ENCODE measurements around the gene SNCA.

Gene SNCA

GRCh38 chr4:89753601-89754066 lies 83.3 kb downstream of the SNCA start (continued):
- TF ChIP-seq ZNF148 (tag by site-specific recombination; IDR thresholded peaks at IDR 0.05; ENCODE audit: borderline replicate concordance) (no peak), KLF9 (tag by site-specific recombination; IDR thresholded peaks at IDR 0.05; ENCODE audit: low read depth) (no peak), ZSCAN18 (tag by site-specific recombination; IDR thresholded peaks at IDR 0.05) (no peak), KLF8 (tag by site-specific recombination; IDR thresholded peaks at IDR 0.05) (peak; percentile 81), KLF10 (tag by site-specific recombination; IDR thresholded peaks at IDR 0.05) (peak; percentile 65), ZNF501 (tag by site-specific recombination; IDR thresholded peaks at IDR 0.05) (peak; percentile 76; the same call in 1 of the 2 replicates), ZNF366 (tag by site-specific recombination; conservative IDR thresholded peaks at IDR 0.05) (peak; percentile 93), ZNF184 (tag by site-specific recombination; IDR thresholded peaks at IDR 0.05) (no peak), SP7 (tag by site-specific recombination; IDR thresholded peaks at IDR 0.05) (peak; percentile 92), ZNF416 (tag by site-specific recombination; IDR thresholded peaks at IDR 0.05) (no peak), GLIS1 (tag by site-specific recombination; IDR thresholded peaks at IDR 0.05) (no peak), KLF16 (tag by site-specific recombination; IDR thresholded peaks at IDR 0.05) (no peak), YY2 (tag by site-specific recombination; IDR thresholded peaks at IDR 0.05) (no peak), ZNF404 (tag by site-specific recombination; IDR thresholded peaks at IDR 0.05) (no peak), ZNF707 (tag by site-specific recombination; IDR thresholded peaks at IDR 0.05) (no peak), ZXDB (tag by site-specific recombination; IDR thresholded peaks at IDR 0.05) (0 out of 2 replicates have a peak, but pooled peaks have one; percentile 43), ZNF10 (tag by site-specific recombination; IDR thresholded peaks at IDR 0.05) (peak; percentile 44; the same call in 1 of the 2 replicates), PRDM6 (tag by site-specific recombination; IDR thresholded peaks at IDR 0.05) (peak; percentile 91), ZNF785 (tag by site-specific recombination; IDR thresholded peaks at IDR 0.05) (no peak), ZNF24 (tag by site-specific recombination; IDR thresholded peaks at IDR 0.05) (0 out of 2 replicates have a peak, but pooled peaks have one; percentile 75), ZNF654 (tag by site-specific recombination; IDR thresholded peaks at IDR 0.05; ENCODE audit: low read depth) (0 out of 2 replicates have a peak, but pooled peaks have one; percentile 4), ZNF660 (tag by site-specific recombination; IDR thresholded peaks at IDR 0.05) (0 out of 2 replicates have a peak, but pooled peaks have one; percentile 49), ZSCAN4 (tag by site-specific recombination; IDR thresholded peaks at IDR 0.05) (peak; percentile 20; the same call in 1 of the 2 replicates), FEZF1 (tag by site-specific recombination; IDR thresholded peaks at IDR 0.05) (peak; percentile 69; the same call in 1 of the 2 replicates), ZNF558 (tag by site-specific recombination; IDR thresholded peaks at IDR 0.05) (peak; percentile 68; the same call in 1 of the 2 replicates), KLF7 (tag by site-specific recombination; IDR thresholded peaks at IDR 0.05; ENCODE audit: borderline replicate concordance) (no peak), TRIM28 (IDR thresholded peaks at IDR 0.05; ENCODE audit: borderline replicate concordance, low read length) (peak; percentile 5; the same call in 1 of the 2 replicates), ZNF391 (tag by site-specific recombination; IDR thresholded peaks at IDR 0.05; ENCODE audit: borderline replicate concordance, low read depth) (0 out of 2 replicates have a peak, but pooled peaks have one; percentile 42)
- TF ChIP-seq, protein P1, sequence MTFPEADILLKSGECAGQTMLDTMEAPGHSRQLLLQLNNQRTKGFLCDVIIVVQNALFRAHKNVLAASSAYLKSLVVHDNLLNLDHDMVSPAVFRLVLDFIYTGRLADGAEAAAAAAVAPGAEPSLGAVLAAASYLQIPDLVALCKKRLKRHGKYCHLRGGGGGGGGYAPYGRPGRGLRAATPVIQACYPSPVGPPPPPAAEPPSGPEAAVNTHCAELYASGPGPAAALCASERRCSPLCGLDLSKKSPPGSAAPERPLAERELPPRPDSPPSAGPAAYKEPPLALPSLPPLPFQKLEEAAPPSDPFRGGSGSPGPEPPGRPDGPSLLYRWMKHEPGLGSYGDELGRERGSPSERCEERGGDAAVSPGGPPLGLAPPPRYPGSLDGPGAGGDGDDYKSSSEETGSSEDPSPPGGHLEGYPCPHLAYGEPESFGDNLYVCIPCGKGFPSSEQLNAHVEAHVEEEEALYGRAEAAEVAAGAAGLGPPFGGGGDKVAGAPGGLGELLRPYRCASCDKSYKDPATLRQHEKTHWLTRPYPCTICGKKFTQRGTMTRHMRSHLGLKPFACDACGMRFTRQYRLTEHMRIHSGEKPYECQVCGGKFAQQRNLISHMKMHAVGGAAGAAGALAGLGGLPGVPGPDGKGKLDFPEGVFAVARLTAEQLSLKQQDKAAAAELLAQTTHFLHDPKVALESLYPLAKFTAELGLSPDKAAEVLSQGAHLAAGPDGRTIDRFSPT (tag by site-specific recombination; IDR thresholded peaks at IDR 0.05) = peak; percentile 92
- TF ChIP-seq, protein P2, sequence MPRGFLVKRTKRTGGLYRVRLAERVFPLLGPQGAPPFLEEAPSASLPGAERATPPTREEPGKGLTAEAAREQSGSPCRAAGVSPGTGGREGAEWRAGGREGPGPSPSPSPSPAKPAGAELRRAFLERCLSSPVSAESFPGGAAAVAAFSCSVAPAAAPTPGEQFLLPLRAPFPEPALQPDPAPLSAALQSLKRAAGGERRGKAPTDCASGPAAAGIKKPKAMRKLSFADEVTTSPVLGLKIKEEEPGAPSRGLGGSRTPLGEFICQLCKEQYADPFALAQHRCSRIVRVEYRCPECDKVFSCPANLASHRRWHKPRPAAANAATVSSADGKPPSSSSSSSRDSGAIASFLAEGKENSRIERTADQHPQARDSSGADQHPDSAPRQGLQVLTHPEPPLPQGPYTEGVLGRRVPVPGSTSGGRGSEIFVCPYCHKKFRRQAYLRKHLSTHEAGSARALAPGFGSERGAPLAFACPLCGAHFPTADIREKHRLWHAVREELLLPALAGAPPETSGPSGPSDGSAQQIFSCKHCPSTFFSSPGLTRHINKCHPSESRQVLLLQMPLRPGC (tag by site-specific recombination; IDR thresholded peaks at IDR 0.05) = peak; percentile 69; the same call in 1 of the 2 replicates

Measured in HEK293 (cell line).